DMS153 treated with DMSO at 0.1 percent for 48 hours (cell line): ENCODE data around the gene TMEM273.
"Not testable (repeated sequence)": the region's sequence is repeated elsewhere in the genome, so short reads cannot be mapped to it uniquely, and the experiment has no call there.

Experiments
- DNase-seq: peaks from one replicate; lab custom pipeline; 2025; ENCODE audit not compliant: unreplicated experiment; lab: John Stamatoyannopoulos, UW

Gene TMEM273

GRCh38 chr10:49205206-49205605 lies 17.0 kb upstream of the TMEM273 start:
- DNase-seq = no peak

GRCh38 chr10:49204119-49204518 lies 15.9 kb upstream of the TMEM273 start:
- no peak for DNase-seq

- DNase-seq = no peak
These were observed 14.1 kb upstream of the TMEM273 start for GRCh38 chr10:49202266-49202665.

- no peak for DNase-seq
These were observed 12.7 kb upstream of the TMEM273 start for GRCh38 chr10:49200854-49201253.

- no peak for DNase-seq
These were observed 9.0 kb upstream of the TMEM273 start for GRCh38 chr10:49197171-49197570.

- not testable (repeated sequence) for DNase-seq
These were observed 7.7 kb upstream of the TMEM273 start for GRCh38 chr10:49195864-49196263.

GRCh38 chr10:49194212-49194920 lies 6.2 kb upstream of the TMEM273 start:
- no peak for DNase-seq

- DNase-seq = no peak
These were observed 3.2 kb upstream of the TMEM273 start for GRCh38 chr10:49191349-49191748.

- DNase-seq = no peak
These were observed 1.2 kb upstream of the TMEM273 start for GRCh38 chr10:49189422-49189821.

GRCh38 chr10:49187044-49187484 lies 1.1 kb downstream of the TMEM273 start:
- DNase-seq = no peak

GRCh38 chr10:49186613-49187012 lies 1.6 kb downstream of the TMEM273 start:
- no peak for DNase-seq

- no peak for DNase-seq
These were observed 3.0 kb downstream of the TMEM273 start for GRCh38 chr10:49185213-49185612.

- DNase-seq = no peak
These were observed 3.5 kb downstream of the TMEM273 start for GRCh38 chr10:49184642-49185111.

- no peak for DNase-seq
These were observed 4.3 kb downstream of the TMEM273 start for GRCh38 chr10:49183596-49184542.

- no peak for DNase-seq
These were observed 5.4 kb downstream of the TMEM273 start for GRCh38 chr10:49182776-49183175.

GRCh38 chr10:49180444-49180860 lies 7.7 kb downstream of the TMEM273 start:
- DNase-seq = no peak

GRCh38 chr10:49179699-49180443 lies 8.3 kb downstream of the TMEM273 start:
- DNase-seq = no peak

- no peak for DNase-seq
These were observed 9.4 kb downstream of the TMEM273 start for GRCh38 chr10:49178489-49179471.

GRCh38 chr10:49177391-49178355 lies 10.5 kb downstream of the TMEM273 start:
- DNase-seq = no peak
